ENCODE measurements around the gene ARHGEF18.
"Not testable (repeated sequence)": the region's sequence is repeated elsewhere in the genome, so short reads cannot be mapped to it uniquely, and the experiment has no call there.

The ARHGEF18 gene

DNA sequence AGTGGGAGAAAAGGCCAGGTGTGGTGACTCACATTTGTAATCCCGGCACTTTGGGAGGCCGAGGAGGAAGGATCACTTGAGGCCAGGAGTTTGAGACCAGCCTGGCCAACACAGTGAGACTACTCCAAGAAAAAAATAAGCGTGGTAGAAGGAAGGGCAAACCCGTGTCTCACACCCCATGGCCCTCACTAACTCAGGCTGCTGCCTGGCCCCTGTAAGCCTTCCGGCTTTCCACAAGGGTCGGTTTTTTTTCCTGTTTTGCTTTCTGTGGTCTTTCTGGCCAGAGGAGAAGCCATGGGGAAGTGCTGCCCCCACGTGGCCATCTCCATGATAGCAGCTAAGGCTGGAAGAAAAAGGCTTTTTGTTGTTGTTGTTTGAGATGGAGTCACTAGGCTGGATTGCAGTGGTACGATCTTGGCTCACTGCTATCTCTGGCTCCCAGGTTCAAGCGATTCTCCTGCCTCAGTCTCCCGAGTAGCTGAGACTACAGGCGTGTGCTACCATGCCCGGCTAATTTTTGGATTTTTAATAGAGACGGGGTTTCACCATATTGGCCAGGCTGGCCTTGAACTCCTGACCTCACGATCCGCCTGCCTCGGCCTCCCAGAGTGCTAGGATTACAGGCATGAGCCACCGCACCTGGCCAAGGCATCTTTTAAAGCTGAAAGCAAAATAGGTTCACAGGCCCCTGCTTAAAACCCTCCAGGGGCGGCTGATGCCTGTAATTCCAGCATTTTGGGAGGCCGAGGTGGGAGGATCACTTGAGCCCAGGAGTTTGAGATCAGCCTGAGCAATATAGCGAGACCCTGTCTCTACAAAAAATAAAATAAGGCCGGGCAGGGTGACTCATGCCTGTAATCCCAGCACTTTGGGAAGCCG, 7.5 kb upstream of the ARHGEF18 start:
- Histone ChIP-seq H3K9me3 (ENCODE audit: low read depth, low read length) (no peaks in the 10 kb centered on the region), H3K27ac (no peak overlapping the region), H3K9ac (ENCODE audit: insufficient read length) (no peak overlapping the region), H3K4me3 (no peak overlapping the region), H3K36me3 (ENCODE audit: insufficient read depth, low read length) (no peaks in the 10 kb centered on the region)
- no peak for TF ChIP-seq FOXP2 (optimal IDR thresholded peaks at IDR 0.05; ENCODE audit: control extremely low read depth, extremely low read length, insufficient read depth)
- no peak for TF ChIP-seq POLR2AphosphoS5 (IDR thresholded peaks at IDR 0.05; ENCODE audit: borderline replicate concordance, low read depth, low read length)
- TF ChIP-seq EZH2 (IDR thresholded peaks at IDR 0.05): no peak
- peak; percentile 75 for DNase-seq (ENCODE audit: low read depth, low spot score)

- Histone ChIP-seq H3K4me3 (no peak overlapping the region), H3K9ac (ENCODE audit: insufficient read length) (no peak overlapping the region), H3K27ac (no peak overlapping the region), H3K9me3 (ENCODE audit: low read depth, low read length) (no peaks in the 10 kb centered on the region), H3K36me3 (ENCODE audit: insufficient read depth, low read length) (no peaks in the 10 kb centered on the region)
- DNase-seq (ENCODE audit: low read depth, low spot score): no peak
- TF ChIP-seq EZH2 (IDR thresholded peaks at IDR 0.05) (no peak), POLR2AphosphoS5 (IDR thresholded peaks at IDR 0.05; ENCODE audit: borderline replicate concordance, low read depth, low read length) (no peak), FOXP2 (optimal IDR thresholded peaks at IDR 0.05; ENCODE audit: control extremely low read depth, extremely low read length, insufficient read depth) (no peak)
Observed at GRCh38 chr19:7342143-7342542, 6.6 kb upstream of the ARHGEF18 start.

- Histone ChIP-seq H3K27ac (no peak overlapping the region), H3K36me3 (ENCODE audit: insufficient read depth, low read length) (no peaks in the 10 kb centered on the region), H3K9ac (ENCODE audit: insufficient read length) (no peak overlapping the region), H3K9me3 (ENCODE audit: low read depth, low read length) (no peaks in the 10 kb centered on the region), H3K4me3 (no peak overlapping the region)
- no peak for DNase-seq (ENCODE audit: low read depth, low spot score)
- TF ChIP-seq FOXP2 (optimal IDR thresholded peaks at IDR 0.05; ENCODE audit: control extremely low read depth, extremely low read length, insufficient read depth) (no peak), POLR2AphosphoS5 (IDR thresholded peaks at IDR 0.05; ENCODE audit: borderline replicate concordance, low read depth, low read length) (no peak), EZH2 (IDR thresholded peaks at IDR 0.05) (no peak)
Observed at GRCh38 chr19:7346488-7346971, 2.2 kb upstream of the ARHGEF18 start.

- H3K4me3 ChIP-seq; H3K27ac ChIP-seq; H3K9ac ChIP-seq (ENCODE audit: insufficient read length); H3K9me3 ChIP-seq (ENCODE audit: low read depth, low read length); H3K36me3 ChIP-seq (ENCODE audit: insufficient read depth, low read length); DNase-seq (ENCODE audit: low read depth, low spot score): not testable (repeated sequence)
Observed at GRCh38 chr19:7346997-7347396, 1.7 kb upstream of the ARHGEF18 start.

DNA sequence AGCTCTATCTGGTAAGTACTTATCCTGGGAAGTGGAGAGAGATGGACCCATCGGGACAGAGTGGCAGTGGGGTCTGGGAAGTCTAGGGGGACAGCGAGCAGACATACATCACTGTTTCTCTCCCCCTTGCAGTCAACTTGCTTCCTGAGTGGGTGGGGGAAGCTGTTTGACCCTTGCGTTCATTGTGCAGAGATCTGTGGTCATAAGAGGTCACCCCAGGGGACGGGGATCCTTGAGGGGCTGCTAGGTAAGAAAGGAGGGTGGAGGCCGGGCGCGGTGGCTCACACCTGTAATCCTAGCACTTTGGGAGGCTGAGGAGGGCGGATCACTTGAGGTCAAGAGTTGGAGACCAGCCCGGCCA, 474 bp downstream of the ARHGEF18 start:
- no peak overlapping the region for H3K27ac ChIP-seq
- no peaks in the 10 kb centered on the region for H3K9me3 ChIP-seq (ENCODE audit: low read depth, low read length)
- no peak for TF ChIP-seq FOXP2 (optimal IDR thresholded peaks at IDR 0.05; ENCODE audit: control extremely low read depth, extremely low read length, insufficient read depth)
- TF ChIP-seq EZH2 (IDR thresholded peaks at IDR 0.05): no peak
- no peak for TF ChIP-seq POLR2AphosphoS5 (IDR thresholded peaks at IDR 0.05; ENCODE audit: borderline replicate concordance, low read depth, low read length)
- no peaks in the 10 kb centered on the region for H3K36me3 ChIP-seq (ENCODE audit: insufficient read depth, low read length)
- no peak overlapping the region for H3K4me3 ChIP-seq
- no peak for DNase-seq (ENCODE audit: low read depth, low spot score)
- no peak overlapping the region for H3K9ac ChIP-seq (ENCODE audit: insufficient read length)

DNA sequence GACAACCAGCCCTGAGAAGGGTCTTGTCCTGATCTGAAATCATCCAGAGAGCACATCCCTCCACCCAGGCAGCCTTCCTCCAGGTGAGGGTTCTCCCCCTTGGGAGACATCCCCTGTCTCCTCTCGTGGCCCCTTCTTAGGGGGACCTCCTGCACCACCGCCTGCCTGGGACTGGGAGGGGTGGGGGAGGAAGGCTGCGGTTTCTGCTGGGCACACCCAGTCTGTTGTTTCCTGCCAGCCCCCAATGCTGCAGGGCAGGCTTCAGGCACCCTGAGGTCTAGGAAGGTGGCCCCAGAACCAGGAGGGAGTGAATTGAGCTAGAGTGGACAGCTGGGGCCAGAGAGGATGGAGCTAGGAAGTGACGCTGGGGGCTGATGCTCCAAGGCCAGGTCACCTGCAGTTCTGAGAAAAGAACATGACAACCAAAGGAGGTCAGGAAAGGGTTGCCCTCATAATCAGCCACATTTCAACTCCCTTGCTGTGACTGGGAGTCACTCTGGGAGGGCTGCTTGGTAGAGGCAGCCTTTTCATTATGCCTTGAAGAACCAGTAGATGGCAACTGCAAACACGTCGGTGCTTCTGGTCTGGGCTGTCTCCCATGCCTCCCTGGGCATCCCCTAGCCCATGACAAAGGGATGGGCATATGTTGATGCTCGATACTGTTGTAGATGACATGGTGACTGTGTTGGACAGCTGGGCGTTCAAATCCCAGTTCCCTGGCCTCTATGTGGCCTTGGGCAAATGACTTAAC, 1.4 kb downstream of the ARHGEF18 start:
- no peak for DNase-seq (ENCODE audit: low read depth, low spot score)
- H3K9me3 ChIP-seq (ENCODE audit: low read depth, low read length): no peaks in the 10 kb centered on the region
- no peak overlapping the region for H3K4me3 ChIP-seq
- H3K9ac ChIP-seq (ENCODE audit: insufficient read length): no peak overlapping the region
- no peak for TF ChIP-seq POLR2AphosphoS5 (IDR thresholded peaks at IDR 0.05; ENCODE audit: borderline replicate concordance, low read depth, low read length)
- TF ChIP-seq EZH2 (IDR thresholded peaks at IDR 0.05): no peak
- no peak for TF ChIP-seq FOXP2 (optimal IDR thresholded peaks at IDR 0.05; ENCODE audit: control extremely low read depth, extremely low read length, insufficient read depth)
- H3K36me3 ChIP-seq (ENCODE audit: insufficient read depth, low read length): no peaks in the 10 kb centered on the region
- H3K27ac ChIP-seq: no peak overlapping the region

DNA sequence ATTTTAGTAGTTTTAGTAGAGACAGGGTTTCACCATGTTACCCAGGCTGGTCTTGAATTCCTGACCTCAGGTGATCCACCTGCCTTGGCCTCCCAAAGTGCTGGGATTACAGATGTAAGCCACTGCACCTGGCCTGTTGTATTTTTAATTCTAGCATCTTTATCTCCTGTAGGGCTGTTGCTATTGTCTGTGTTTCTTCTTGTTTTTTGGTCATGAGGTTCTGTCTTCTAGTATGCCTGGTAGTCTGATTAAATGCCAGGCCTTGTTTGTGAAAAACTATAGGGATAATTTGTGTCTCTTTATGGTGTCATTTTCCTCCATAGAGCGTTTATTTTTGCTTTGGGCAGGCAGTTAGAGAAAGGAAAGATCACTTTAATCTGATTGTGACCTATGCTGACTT, 3.1 kb downstream of the ARHGEF18 start:
- Histone ChIP-seq H3K27ac (no peak overlapping the region), H3K9ac (ENCODE audit: insufficient read length) (no peak overlapping the region), H3K36me3 (ENCODE audit: insufficient read depth, low read length) (no peaks in the 10 kb centered on the region), H3K4me3 (no peak overlapping the region), H3K9me3 (ENCODE audit: low read depth, low read length) (no peaks in the 10 kb centered on the region)
- DNase-seq (ENCODE audit: low read depth, low spot score): no peak
- no peak for TF ChIP-seq EZH2 (IDR thresholded peaks at IDR 0.05)
- no peak for TF ChIP-seq POLR2AphosphoS5 (IDR thresholded peaks at IDR 0.05; ENCODE audit: borderline replicate concordance, low read depth, low read length)
- no peak for TF ChIP-seq FOXP2 (optimal IDR thresholded peaks at IDR 0.05; ENCODE audit: control extremely low read depth, extremely low read length, insufficient read depth)

GRCh38 chr19:7355151-7355820, 6.5 kb downstream of the ARHGEF18 start:
- TF ChIP-seq EZH2 (IDR thresholded peaks at IDR 0.05) (no peak), POLR2AphosphoS5 (IDR thresholded peaks at IDR 0.05; ENCODE audit: borderline replicate concordance, low read depth, low read length) (no peak)
- Histone ChIP-seq H3K4me3 (no peak overlapping the region), H3K27ac (no peak overlapping the region), H3K36me3 (ENCODE audit: insufficient read depth, low read length) (no peaks in the 10 kb centered on the region), H3K9me3 (ENCODE audit: low read depth, low read length) (no peaks in the 10 kb centered on the region), H3K9ac (ENCODE audit: insufficient read length) (no peak overlapping the region)
- DNase-seq (ENCODE audit: low read depth, low spot score): no peak
